ENCODE data around the gene MAST1.

DNA sequence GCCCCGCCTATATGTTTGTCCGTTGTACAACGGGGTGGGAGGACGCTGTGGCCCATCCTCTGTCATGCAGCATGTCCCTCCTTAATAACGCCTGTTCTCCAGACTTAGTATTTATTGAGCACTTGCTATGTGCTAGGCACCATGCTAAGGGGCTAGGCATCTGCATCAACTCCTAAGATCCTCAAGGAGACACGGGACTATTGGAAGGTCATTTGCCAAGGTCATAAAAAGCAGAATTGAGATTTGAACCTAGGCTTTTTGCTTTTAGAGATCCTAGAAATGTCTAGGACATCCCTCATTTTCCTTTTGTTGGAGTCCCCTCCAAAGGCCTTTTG, 1.8 kb upstream of the MAST1 start:
- no peak for TF ChIP-seq POLR2A (IDR thresholded peaks at IDR 0.05; ENCODE audit: low read depth)
- TF ChIP-seq, protein P1, sequence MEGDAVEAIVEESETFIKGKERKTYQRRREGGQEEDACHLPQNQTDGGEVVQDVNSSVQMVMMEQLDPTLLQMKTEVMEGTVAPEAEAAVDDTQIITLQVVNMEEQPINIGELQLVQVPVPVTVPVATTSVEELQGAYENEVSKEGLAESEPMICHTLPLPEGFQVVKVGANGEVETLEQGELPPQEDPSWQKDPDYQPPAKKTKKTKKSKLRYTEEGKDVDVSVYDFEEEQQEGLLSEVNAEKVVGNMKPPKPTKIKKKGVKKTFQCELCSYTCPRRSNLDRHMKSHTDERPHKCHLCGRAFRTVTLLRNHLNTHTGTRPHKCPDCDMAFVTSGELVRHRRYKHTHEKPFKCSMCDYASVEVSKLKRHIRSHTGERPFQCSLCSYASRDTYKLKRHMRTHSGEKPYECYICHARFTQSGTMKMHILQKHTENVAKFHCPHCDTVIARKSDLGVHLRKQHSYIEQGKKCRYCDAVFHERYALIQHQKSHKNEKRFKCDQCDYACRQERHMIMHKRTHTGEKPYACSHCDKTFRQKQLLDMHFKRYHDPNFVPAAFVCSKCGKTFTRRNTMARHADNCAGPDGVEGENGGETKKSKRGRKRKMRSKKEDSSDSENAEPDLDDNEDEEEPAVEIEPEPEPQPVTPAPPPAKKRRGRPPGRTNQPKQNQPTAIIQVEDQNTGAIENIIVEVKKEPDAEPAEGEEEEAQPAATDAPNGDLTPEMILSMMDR (IDR thresholded peaks at IDR 0.05), result no peak
